ENCODE data around the gene RNF115.

DNA sequence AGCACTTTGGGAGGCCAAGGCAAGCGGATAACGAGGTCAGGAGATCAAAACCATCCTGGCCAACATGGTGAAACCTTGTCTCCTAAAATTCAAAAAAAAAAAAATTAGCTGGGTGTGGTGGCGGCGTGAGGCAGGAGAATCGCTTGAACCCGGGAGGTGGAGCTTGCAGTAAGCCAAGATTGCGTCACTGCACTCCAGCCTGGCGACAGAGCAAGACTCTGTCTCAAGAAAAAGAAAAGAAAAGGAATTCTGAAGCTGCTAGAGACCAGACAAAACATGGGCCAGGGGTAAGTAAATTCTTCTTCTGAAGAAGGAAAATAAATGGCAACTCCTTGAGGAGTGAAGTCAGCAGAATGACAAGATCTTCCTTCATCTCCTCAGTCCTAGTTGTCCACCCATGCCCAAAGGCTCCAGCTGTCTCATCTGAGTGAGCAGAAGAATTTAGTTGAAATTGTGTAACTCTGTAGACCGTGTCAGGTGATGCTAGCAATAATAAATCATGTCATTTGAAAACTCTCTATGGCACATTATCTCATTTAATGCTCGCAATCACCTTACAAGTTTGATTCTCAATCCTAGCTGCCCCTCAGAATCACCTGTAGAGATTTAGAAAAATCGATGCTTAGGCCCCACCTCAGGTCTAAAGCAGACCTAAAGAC, 131.0 kb downstream of the RNF115 start:
- TF ChIP-seq CTCF (IDR thresholded peaks at IDR 0.05; ENCODE audit: low read depth, low read length, missing input control): no peak
- TF ChIP-seq JUND (IDR thresholded peaks at IDR 0.05): no peak
- TF ChIP-seq YY1 (IDR thresholded peaks at IDR 0.05): no peak
- TF ChIP-seq, protein P1, sequence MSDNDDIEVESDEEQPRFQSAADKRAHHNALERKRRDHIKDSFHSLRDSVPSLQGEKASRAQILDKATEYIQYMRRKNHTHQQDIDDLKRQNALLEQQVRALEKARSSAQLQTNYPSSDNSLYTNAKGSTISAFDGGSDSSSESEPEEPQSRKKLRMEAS (IDR thresholded peaks at IDR 0.05): no peak
- TF ChIP-seq RXRA (IDR thresholded peaks at IDR 0.05): no peak
- no peak for TF ChIP-seq GABPA (IDR thresholded peaks at IDR 0.05 in 1 of 2, conservative IDR thresholded peaks at IDR 0.05 in 1 of 2)
- TF ChIP-seq SP1 (IDR thresholded peaks at IDR 0.05): no peak
- TF ChIP-seq, protein P2, sequence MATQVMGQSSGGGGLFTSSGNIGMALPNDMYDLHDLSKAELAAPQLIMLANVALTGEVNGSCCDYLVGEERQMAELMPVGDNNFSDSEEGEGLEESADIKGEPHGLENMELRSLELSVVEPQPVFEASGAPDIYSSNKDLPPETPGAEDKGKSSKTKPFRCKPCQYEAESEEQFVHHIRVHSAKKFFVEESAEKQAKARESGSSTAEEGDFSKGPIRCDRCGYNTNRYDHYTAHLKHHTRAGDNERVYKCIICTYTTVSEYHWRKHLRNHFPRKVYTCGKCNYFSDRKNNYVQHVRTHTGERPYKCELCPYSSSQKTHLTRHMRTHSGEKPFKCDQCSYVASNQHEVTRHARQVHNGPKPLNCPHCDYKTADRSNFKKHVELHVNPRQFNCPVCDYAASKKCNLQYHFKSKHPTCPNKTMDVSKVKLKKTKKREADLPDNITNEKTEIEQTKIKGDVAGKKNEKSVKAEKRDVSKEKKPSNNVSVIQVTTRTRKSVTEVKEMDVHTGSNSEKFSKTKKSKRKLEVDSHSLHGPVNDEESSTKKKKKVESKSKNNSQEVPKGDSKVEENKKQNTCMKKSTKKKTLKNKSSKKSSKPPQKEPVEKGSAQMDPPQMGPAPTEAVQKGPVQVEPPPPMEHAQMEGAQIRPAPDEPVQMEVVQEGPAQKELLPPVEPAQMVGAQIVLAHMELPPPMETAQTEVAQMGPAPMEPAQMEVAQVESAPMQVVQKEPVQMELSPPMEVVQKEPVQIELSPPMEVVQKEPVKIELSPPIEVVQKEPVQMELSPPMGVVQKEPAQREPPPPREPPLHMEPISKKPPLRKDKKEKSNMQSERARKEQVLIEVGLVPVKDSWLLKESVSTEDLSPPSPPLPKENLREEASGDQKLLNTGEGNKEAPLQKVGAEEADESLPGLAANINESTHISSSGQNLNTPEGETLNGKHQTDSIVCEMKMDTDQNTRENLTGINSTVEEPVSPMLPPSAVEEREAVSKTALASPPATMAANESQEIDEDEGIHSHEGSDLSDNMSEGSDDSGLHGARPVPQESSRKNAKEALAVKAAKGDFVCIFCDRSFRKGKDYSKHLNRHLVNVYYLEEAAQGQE (IDR thresholded peaks at IDR 0.05): no peak
- TF ChIP-seq, protein P3, sequence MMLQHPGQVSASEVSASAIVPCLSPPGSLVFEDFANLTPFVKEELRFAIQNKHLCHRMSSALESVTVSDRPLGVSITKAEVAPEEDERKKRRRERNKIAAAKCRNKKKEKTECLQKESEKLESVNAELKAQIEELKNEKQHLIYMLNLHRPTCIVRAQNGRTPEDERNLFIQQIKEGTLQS (IDR thresholded peaks at IDR 0.05): no peak
- TF ChIP-seq NR2F2 (IDR thresholded peaks at IDR 0.05): no peak
- TF ChIP-seq EGR1 (IDR thresholded peaks at IDR 0.05; ENCODE audit: low read depth in 2 of 2): no peak
- TF ChIP-seq TAF1 (conservative IDR thresholded peaks at IDR 0.05): no peak
- TF ChIP-seq RAD21 (IDR thresholded peaks at IDR 0.05): no peak
- TF ChIP-seq, protein P4, sequence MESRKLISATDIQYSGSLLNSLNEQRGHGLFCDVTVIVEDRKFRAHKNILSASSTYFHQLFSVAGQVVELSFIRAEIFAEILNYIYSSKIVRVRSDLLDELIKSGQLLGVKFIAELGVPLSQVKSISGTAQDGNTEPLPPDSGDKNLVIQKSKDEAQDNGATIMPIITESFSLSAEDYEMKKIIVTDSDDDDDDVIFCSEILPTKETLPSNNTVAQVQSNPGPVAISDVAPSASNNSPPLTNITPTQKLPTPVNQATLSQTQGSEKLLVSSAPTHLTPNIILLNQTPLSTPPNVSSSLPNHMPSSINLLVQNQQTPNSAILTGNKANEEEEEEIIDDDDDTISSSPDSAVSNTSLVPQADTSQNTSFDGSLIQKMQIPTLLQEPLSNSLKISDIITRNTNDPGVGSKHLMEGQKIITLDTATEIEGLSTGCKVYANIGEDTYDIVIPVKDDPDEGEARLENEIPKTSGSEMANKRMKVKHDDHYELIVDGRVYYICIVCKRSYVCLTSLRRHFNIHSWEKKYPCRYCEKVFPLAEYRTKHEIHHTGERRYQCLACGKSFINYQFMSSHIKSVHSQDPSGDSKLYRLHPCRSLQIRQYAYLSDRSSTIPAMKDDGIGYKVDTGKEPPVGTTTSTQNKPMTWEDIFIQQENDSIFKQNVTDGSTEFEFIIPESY (IDR thresholded peaks at IDR 0.05): no peak
